Spinal cord (tissue), 10 donors: ENCODE results near the gene CCPG1. TPM values are rescaled to one million over a fixed set of nuclear protein-coding genes. Genes with fewer than 3 reads are reported as not detected.

ENCODE experiments used
- DNase-seq, 6 donors: peaks; one replicate each; pipeline versions ENCODE4 v3.0.0 to v3.0.0-alpha.2; 2013 to 2015; ENCODE audit warnings: low spot score in 6 of 6, low read depth in 4 of 6
- H3K27ac ChIP-seq: one replicate; pipeline ENCODE4 v1.5.1; 2013; ENCODE audit warnings: low read depth, low read length, control low read depth
- H3K27me3 ChIP-seq: one replicate; pipeline ENCODE4 v1.6.1; 2013; ENCODE audit warnings: low read length; ENCODE audit not compliant: control insufficient read depth, insufficient read depth
- H3K36me3 ChIP-seq: one replicate; pipeline ENCODE4 v1.6.1; 2013; ENCODE audit warnings: low read length; ENCODE audit not compliant: control insufficient read depth, insufficient read depth
- H3K4me1 ChIP-seq: one replicate; pipeline ENCODE4 v1.6.1; 2013; ENCODE audit warnings: low read length; ENCODE audit not compliant: control insufficient read depth, insufficient read depth
- H3K4me3 ChIP-seq: one replicate; pipeline ENCODE4 v1.5.1; 2013; ENCODE audit warnings: low read depth, low read length, control low read depth
- H3K9me3 ChIP-seq: one replicate; pipeline ENCODE4 v1.6.1; 2013; ENCODE audit warnings: low read length; ENCODE audit not compliant: control insufficient read depth, insufficient read depth
- WGBS: methylation state at CpG from one replicate; pipeline ENCODE4 v1.1.5; 2013; ENCODE audit warnings: missing lambda C conversion rate; ENCODE audit not compliant: insufficient coverage; 5-methylcytosine and 5-hydroxymethylcytosine counted together
- polyA plus RNA-seq, 2 donors: library from polyadenylated mRNA; unstranded; fragments of 120-200 nt; gene quantifications; one replicate each; pipeline ENCODE4 v1.2.1, GENCODE V29; 2013; ENCODE audit not compliant: insufficient read length in 2 of 2
- total RNA-seq, 2 donors: library from RNA; depleted of rRNA in 1 of 2; stranded (reverse); fragments of 120-200 nt in 1 of 2; fragments of >200 nt in 1 of 2; gene quantifications; one replicate each; pipeline versions ENCODE4 v1.2.3 to v1.2.4, GENCODE V29; 2013 to 2014
- donor health status: healthy.

Gene CCPG1
- total and polyA plus RNA-seq, 4 donors = 39.7 to 67.4 (median 54.5) TPM

DNA sequence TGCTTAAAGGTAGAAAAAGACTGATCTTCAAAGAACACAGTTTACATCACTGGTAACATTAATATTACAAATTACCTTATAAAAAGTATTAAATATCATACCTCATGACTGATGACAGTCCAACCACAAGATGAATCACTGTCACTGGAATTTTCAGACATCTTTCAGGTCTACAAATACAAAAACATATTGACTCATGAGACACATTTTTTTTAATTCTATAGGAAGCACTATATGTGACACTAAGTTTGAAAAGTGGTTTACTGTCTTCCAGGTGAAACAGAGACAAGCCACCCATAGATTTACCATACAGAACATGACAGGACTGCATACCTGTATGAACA lies 18.9 kb downstream of the CCPG1 start:
- H3K9me3 ChIP-seq = no peaks in the 10 kb centered on the region
- H3K4me3 ChIP-seq = no peak overlapping the region
- DNase-seq = no peak
- peaks cover 16% of the 10 kb centered on the region for H3K36me3 ChIP-seq
- H3K27ac ChIP-seq = no peak overlapping the region
- no peaks in the 10 kb centered on the region for H3K4me1 ChIP-seq
- no peaks in the 10 kb centered on the region for H3K27me3 ChIP-seq

DNA sequence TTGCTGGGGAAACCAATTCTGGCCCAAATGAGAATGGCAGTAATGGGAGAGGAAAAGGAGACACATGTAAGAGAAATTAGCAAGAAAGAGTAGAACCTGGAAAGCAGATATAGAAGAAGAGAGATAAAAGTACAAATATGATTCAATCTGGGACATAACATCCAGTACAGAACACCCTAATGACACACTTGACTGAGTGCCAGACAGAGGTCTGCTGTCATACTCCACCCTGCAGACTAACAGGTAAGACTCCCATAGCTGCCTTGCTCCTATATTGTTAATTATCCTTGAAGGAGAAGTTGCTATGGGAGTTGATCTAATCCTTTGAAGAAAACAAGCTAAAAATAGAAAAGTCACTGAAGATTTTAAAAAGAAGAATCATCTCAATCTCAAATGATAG lies 21.1 kb downstream of the CCPG1 start:
- Histone ChIP-seq H3K4me1 (no peaks in the 10 kb centered on the region), H3K4me3 (no peak overlapping the region), H3K36me3 (peaks cover 18% of the 10 kb centered on the region), H3K9me3 (peaks cover 6% of the 10 kb centered on the region), H3K27ac (no peak overlapping the region), H3K27me3 (no peaks in the 10 kb centered on the region)
- no peak for DNase-seq

DNA sequence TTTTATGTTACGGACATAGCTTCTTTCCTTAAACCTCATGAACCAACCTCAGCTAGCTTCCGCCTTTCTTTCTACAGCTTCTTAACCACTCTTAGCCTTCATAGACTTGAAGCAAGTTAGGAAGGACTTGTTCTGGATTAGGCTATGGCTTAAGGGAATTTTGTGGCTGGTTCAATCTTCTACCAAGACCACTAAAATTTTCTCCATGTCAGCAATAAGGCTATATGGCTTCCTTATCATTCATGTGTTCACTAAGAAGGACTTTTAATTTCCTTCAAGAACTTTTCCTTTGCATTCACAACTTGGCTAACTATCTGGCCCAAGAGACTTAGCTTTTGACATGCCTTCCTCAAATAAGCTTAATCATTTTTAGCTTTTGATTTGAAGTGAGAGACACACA lies 24.5 kb downstream of the CCPG1 start:
- H3K4me1 ChIP-seq = no peaks in the 10 kb centered on the region
- peaks cover 6% of the 10 kb centered on the region for H3K9me3 ChIP-seq
- no peak for DNase-seq
- H3K27ac ChIP-seq = no peak overlapping the region
- no CpG with 5 or more reads among the region's 2 CpGs for WGBS
- no peak overlapping the region for H3K4me3 ChIP-seq
- H3K27me3 ChIP-seq = no peaks in the 10 kb centered on the region
- peaks cover 37% of the 10 kb centered on the region for H3K36me3 ChIP-seq

DNA sequence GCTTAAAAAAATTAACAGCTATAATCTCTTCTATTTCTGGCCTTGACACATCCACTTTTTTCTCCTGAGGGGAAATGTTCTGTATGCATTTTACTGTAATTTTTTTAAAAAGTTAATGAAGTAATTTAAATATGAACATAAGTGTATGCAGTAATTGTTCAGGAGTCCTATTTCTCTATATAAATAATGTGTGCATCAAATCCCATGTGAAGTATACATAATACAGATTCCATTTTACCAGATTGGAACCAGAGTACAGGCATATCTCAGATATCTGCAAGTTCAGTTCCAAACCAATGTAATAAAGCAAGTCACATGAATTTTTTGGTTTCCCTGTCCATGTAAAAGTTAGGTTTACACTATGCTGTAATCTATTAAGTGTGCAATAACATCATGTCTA lies 26.6 kb downstream of the CCPG1 start:
- Histone ChIP-seq H3K4me1 (no peaks in the 10 kb centered on the region), H3K36me3 (peaks cover 34% of the 10 kb centered on the region), H3K4me3 (no peak overlapping the region)

DNA sequence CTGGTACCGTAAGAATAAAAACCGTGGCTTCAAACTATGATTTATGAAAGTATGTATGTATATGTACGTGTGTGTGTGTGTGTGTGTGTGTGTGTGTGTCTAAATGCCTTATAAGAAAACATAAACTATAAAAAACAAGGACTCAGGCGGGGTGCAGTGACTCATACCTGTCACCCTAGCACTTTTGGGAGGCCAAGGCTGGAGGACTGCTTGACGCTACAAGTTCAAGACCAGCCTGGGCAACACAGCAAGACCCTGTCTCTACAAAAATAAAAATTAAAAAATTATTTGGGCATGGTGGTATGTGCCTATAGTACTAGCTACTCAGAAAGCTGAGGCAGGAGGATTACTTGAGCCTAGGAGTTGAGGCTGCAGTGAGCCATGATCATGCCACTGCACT lies 29.1 kb downstream of the CCPG1 start:
- WGBS = 100% methylated on average over 1 of the region's 5 CpGs
- DNase-seq = no peak
- Histone ChIP-seq H3K4me1 (no peaks in the 10 kb centered on the region), H3K27ac (no peak overlapping the region), H3K27me3 (no peaks in the 10 kb centered on the region), H3K36me3 (peaks cover 27% of the 10 kb centered on the region), H3K4me3 (no peak overlapping the region), H3K9me3 (peaks cover 6% of the 10 kb centered on the region)

More for the DNA sequence above, 26.6 kb downstream of the CCPG1 start:
- H3K27ac ChIP-seq = no peak overlapping the region
- DNase-seq = no peak
- H3K9me3 ChIP-seq = peaks cover 6% of the 10 kb centered on the region
- H3K27me3 ChIP-seq = no peaks in the 10 kb centered on the region

DNA sequence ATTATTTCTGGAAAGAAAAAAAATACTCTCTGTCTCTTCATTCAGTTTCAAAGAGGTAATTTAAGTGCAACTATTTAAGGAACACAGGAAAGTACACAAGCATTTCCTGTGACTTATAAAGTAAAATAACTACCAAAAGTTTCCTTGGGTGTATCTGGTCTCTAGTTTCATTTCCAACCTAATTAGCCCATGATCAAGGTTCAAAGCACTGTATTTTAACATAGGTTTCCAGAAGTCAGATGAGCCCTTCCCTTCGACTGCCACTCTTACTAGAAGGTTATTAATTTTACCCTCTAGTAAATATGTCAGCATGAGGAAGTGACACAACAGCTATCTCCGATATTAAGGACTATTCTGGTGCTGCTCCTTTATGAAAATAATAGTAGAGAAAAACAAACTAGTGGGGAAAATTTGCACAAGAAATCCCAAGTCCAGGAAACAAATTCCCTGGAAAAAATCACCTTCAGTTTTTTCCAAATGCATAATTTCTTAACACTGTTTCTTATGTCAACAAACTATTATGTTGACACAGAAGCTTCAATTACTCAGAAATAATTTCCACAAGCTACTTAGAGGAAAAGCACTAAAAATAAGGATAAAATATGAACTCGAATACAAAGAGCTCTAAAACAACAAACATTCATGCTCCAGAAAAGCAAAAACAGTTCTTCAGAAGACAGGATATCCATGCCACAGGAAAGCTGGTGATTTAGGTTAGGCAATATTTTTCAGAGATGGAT lies 35.3 kb downstream of the CCPG1 start:
- no CpG with 5 or more reads among the region's 3 CpGs for WGBS
- Histone ChIP-seq H3K9me3 (no peaks in the 10 kb centered on the region), H3K36me3 (peaks cover 16% of the 10 kb centered on the region), H3K4me1 (no peaks in the 10 kb centered on the region), H3K27me3 (no peaks in the 10 kb centered on the region), H3K4me3 (no peak overlapping the region), H3K27ac (no peak overlapping the region)
- no peak for DNase-seq

DNA sequence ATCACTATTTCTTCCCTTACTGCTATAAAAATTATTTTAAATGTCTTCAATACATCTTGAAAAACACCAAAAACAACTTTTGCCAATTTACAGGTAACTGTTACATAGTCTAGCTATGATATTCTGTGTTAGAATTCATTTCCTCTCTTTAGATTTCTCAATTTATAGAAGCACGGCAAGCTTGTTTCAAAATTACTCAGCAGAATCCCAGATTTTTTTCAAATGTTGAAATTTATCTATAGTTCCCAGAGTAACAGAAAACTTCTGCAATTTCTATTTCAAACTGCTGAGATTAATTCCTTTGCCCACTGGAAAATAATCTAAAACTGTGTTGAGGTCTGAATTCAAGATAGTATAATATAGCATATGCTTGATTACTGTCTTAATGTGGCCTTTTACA lies 41.2 kb downstream of the CCPG1 start:
- Histone ChIP-seq H3K4me1 (no peaks in the 10 kb centered on the region), H3K27me3 (no peaks in the 10 kb centered on the region), H3K9me3 (no peaks in the 10 kb centered on the region), H3K27ac (no peak overlapping the region), H3K4me3 (no peak overlapping the region), H3K36me3 (peaks cover 17% of the 10 kb centered on the region)
- DNase-seq = no peak
- WGBS = no CpG with 5 or more reads among the region's 1 CpG

DNA sequence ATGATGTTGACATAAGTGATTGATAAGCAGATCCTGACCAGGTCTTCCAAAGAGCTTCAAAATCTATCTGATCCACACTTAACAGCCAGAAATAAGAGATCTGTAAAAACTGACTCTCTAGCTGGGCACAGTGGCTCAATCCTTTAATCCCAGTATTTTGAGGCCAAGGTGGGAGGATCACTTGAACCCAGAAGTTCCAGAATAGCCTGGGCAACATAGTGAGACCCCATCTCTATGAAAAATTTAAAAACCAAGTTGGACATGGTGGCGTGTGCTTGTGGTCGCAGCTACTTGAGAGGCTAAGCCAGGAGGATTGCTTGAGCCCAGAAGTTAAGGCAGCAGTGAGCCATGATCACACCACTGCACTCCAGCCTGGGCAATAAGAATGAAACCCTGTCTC lies 45.5 kb downstream of the CCPG1 start:
- Histone ChIP-seq H3K4me1 (no peaks in the 10 kb centered on the region), H3K27me3 (no peaks in the 10 kb centered on the region), H3K27ac (no peak overlapping the region), H3K9me3 (no peaks in the 10 kb centered on the region), H3K36me3 (peaks cover 8% of the 10 kb centered on the region), H3K4me3 (no peak overlapping the region)
- 100% methylated on average over 2 of the region's 2 CpGs for WGBS
- DNase-seq = no peak

DNA sequence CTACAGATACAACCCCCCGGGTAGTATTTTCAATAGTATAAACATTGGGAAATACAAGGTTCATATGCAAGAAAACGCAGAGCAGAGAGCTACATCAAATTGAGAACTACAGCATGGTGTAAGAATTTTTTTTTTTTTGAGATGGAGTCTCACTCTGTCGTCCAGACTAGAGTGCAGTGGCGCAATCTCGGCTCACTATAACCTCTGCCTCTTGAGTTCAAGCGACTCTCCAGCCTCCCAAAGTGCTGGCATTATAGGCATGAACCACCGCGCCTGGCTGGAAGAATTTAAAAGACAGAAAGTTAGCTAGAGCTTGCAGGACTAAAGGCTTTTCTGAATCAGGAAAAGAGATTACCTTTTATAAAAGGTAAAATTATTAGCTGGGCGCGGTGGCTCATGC lies 47.1 kb downstream of the CCPG1 start:
- DNase-seq = no peak
- WGBS = no CpG with 5 or more reads among the region's 10 CpGs
- no peak overlapping the region for H3K27ac ChIP-seq

DNA sequence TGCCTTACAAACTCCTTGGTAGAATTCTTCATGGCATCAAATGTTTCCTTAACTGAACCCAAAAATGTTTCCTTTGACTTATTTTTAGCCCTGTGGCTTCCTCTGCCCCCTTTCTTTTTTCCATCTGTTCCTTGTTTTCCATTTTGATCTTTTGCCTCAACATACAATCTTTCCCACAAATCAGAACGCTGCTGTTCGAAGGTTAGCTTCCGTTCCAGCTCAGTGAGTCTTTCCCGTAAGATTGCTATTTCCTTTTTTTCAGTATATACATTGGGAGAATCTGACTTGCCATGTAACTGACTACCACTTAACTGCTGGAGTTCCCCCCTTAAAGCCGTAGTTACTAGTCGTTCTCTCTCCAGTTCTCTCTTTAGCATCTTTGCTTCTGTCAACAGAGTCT lies 47.9 kb downstream of the CCPG1 start:
- WGBS = 65% methylated on average over 5 of the region's 6 CpGs
- H3K36me3 ChIP-seq = peaks cover 10% of the 10 kb centered on the region
- no peaks in the 10 kb centered on the region for H3K27me3 ChIP-seq
- no peak for DNase-seq
- no peak overlapping the region for H3K27ac ChIP-seq
- H3K4me3 ChIP-seq = no peak overlapping the region
- H3K4me1 ChIP-seq = no peaks in the 10 kb centered on the region
- no peaks in the 10 kb centered on the region for H3K9me3 ChIP-seq

More for the DNA sequence above, 47.1 kb downstream of the CCPG1 start:
- Histone ChIP-seq H3K4me3 (no peak overlapping the region), H3K9me3 (no peaks in the 10 kb centered on the region), H3K27me3 (no peaks in the 10 kb centered on the region), H3K4me1 (no peaks in the 10 kb centered on the region), H3K36me3 (peaks cover 10% of the 10 kb centered on the region)
